ENCODE results near the gene GALNT9. TPM values are rescaled to one million over a fixed set of nuclear protein-coding genes. Genes with fewer than 3 reads are reported as not detected.
"Not testable (repeated sequence)": the region's sequence is repeated elsewhere in the genome, so short reads cannot be mapped to it uniquely, and the experiment has no call there.

GALNT9 gene
- total RNA-seq, 1 donor from 2014 or later: not detected

DNA sequence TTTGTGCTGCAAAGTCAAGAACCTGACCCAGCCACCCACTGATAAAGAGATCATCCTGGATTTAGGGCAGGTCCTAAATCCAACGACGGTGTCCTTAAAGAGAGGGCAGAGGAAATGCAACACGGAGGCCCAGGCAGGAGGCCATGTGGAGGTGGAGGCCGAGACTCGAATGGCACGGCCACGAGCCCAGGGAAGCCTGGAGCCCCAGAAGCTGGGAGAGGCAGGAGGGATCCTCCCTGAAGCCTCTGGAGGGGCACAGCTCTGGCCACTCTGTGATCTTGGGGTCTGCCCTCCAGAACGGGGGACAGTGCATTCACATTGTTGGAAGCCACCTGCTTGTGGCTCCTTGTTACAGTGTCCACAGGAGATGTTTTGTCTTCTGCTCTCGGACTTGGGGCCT lies 63.0 kb downstream of the GALNT9 start:
- H3K27me3 ChIP-seq (ENCODE audit: low read depth): peaks cover 94% of the 10 kb centered on the region
- TF ChIP-seq, protein P1, sequence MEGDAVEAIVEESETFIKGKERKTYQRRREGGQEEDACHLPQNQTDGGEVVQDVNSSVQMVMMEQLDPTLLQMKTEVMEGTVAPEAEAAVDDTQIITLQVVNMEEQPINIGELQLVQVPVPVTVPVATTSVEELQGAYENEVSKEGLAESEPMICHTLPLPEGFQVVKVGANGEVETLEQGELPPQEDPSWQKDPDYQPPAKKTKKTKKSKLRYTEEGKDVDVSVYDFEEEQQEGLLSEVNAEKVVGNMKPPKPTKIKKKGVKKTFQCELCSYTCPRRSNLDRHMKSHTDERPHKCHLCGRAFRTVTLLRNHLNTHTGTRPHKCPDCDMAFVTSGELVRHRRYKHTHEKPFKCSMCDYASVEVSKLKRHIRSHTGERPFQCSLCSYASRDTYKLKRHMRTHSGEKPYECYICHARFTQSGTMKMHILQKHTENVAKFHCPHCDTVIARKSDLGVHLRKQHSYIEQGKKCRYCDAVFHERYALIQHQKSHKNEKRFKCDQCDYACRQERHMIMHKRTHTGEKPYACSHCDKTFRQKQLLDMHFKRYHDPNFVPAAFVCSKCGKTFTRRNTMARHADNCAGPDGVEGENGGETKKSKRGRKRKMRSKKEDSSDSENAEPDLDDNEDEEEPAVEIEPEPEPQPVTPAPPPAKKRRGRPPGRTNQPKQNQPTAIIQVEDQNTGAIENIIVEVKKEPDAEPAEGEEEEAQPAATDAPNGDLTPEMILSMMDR (IDR thresholded peaks at IDR 0.05; ENCODE audit: borderline replicate concordance): no peak
- H3K4me3 ChIP-seq: no peak overlapping the region
- no peaks in the 10 kb centered on the region for H3K9me3 ChIP-seq (replicated peaks)
- intact Hi-C loops (cut with micrococcal nuclease): no loop called here
- H3K36me3 ChIP-seq: no peaks in the 10 kb centered on the region
- no peak for DNase-seq
- no peaks in the 10 kb centered on the region for H3K4me1 ChIP-seq
- H3K27ac ChIP-seq (replicated peaks): no peak overlapping the region

DNA sequence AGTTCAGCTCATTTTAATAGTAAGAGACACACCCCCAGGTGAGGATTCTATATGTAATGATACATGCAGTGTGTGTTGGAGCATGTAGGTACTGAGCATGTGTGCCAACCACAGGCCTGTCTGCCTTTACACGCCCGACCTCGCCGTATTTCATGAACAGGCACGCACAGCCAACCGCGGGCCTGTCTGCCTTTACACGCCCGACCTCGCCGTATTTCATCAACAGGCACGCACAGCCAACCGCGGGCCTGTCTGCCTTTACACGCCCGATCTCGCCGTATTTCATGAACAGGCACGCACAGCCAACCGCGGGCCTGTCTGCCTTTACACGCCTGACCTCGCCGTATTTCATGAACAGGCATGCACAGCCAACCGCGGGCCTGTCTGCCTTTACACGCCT lies 63.6 kb downstream of the GALNT9 start:
- H3K27ac ChIP-seq (replicated peaks); H3K9me3 ChIP-seq (replicated peaks); H3K4me3 ChIP-seq; DNase-seq; intact Hi-C loops (cut with micrococcal nuclease); H3K36me3 ChIP-seq; H3K4me1 ChIP-seq: not testable (repeated sequence)
- H3K27me3 ChIP-seq (ENCODE audit: low read depth): peaks cover 94% of the 10 kb centered on the region

DNA sequence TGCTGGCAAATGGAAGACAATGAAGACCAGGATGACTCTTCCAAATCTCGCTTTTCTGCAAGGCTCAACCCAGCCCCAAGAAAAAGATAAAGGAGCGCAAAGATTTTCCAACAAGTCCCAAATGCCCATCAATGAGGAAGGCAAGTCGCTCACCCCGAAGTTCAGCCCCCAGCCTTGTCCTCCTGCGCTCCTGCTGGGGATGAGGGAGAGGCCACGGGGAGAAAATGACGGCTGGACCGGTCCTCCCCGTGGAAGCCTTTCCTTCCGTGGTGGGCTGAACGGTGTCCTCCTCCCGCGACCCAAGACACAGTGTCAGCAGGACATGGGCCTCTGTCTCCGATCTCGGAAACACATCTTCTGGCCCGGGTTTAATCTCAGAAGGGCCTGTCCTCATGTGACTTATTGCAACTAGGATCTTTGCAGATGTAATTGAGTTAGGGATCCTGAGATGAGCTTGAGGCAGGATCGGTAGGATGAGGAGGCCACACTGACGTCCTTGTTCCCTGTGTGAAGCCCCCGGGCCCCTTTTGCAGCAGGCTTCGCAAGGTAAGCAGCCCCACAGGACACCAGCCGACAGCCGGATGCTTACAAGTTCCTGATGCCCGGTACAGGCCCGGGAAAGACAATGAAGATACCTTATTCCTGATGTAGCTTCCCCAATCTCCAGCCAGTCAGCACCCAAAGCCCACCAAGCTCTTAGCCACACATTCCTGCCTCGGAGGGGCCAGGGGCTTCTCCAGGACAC lies 64.2 kb downstream of the GALNT9 start:
- H3K27me3 ChIP-seq (ENCODE audit: low read depth): peaks cover 94% of the 10 kb centered on the region
- no peak overlapping the region for H3K4me3 ChIP-seq
- H3K27ac ChIP-seq (replicated peaks): no peak overlapping the region
- H3K36me3 ChIP-seq: no peaks in the 10 kb centered on the region
- intact Hi-C loops (cut with micrococcal nuclease): no loop called here
- no peaks in the 10 kb centered on the region for H3K9me3 ChIP-seq (replicated peaks)
- no peaks in the 10 kb centered on the region for H3K4me1 ChIP-seq
- TF ChIP-seq, protein P1 (IDR thresholded peaks at IDR 0.05; ENCODE audit: borderline replicate concordance): no peak
- DNase-seq: no peak

DNA sequence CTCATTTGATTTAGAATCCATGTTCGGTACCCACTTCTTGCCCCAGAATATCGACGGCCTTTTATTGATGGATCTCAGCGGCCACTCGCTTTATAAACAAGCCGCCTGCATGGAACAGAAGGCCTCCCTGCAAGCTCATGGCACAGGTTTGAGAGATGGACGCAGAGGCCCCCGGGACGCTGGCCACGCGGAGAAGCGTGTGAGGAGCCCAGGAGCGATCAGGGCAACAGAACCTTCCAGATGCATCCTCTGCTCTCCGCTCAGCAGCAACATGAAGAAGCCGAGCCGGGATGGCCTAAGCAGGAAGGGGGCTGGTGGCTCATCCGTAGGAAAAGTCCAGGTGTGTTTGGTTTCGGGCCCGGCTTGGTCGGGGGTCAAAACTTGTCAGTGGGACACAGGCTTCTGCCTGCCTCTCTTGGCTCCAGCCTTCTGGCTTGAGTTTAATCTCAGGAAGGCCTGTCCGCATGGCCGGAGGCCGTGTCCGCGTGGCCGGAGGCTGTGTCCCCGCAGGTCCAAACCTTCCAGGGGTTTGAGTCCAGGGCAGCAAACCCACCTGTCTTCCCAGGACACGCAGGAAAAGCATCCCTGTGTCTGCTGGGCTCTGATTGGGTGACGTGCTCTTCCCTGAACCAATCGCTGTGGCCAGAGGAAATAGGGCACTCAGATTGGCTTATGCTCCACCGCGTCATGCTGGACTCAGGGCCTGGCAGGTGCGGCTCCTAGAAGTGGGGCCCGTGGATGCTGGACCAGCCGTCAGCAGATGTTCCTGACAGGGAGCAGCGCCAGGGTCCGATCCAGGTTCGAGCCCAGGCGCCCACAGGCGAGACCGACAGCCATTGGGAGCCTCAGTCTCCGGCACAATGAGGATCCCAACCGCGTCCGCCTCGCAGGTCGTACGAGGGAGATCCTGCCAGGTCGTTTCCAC lies 65.0 kb downstream of the GALNT9 start:
- DNase-seq: no peak
- Histone ChIP-seq H3K27me3 (ENCODE audit: low read depth) (peaks cover 95% of the 10 kb centered on the region), H3K27ac (replicated peaks) (no peak overlapping the region), H3K4me3 (no peak overlapping the region), H3K9me3 (replicated peaks) (no peaks in the 10 kb centered on the region), H3K36me3 (no peaks in the 10 kb centered on the region), H3K4me1 (no peaks in the 10 kb centered on the region)
- intact Hi-C loops (cut with micrococcal nuclease): no loop called here
- TF ChIP-seq, protein P1 (IDR thresholded peaks at IDR 0.05; ENCODE audit: borderline replicate concordance): no peak

DNA sequence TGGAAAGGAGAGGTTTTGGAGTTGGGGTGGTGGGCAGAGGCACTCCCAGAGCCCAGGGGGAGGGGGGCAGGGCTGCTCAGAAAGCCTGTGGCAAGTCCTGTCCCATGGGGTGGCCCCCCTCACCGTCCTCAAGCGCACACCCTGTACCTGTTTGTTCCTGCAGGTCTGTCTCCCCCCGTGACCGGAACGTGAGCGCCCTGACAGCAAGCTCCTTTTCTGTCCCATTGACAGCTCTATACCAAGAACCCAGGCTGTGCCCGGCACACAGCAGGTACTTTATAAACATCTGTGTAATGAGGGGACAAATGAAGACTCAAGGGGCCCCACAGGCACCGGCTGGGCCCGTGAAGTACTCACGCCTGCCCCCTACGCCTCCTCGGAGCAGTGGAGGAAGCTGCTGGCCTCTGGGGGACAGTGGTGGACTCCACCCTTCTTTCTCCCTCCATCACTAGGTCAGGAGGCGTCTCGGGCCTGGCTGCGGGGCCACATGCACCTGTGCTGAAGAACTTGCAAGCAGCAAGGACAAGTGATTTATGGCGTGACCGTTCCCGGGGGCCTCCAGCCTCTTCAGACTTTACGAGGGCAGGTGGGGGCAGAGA lies 65.8 kb downstream of the GALNT9 start:
- TF ChIP-seq, protein P1 (IDR thresholded peaks at IDR 0.05; ENCODE audit: borderline replicate concordance): no peak
- peaks cover 95% of the 10 kb centered on the region for H3K27me3 ChIP-seq (ENCODE audit: low read depth)
- DNase-seq: no peak

More for the DNA sequence above, 65.8 kb downstream of the GALNT9 start:
- Histone ChIP-seq H3K36me3 (no peaks in the 10 kb centered on the region), H3K9me3 (replicated peaks) (no peaks in the 10 kb centered on the region), H3K4me1 (no peaks in the 10 kb centered on the region), H3K4me3 (no peak overlapping the region), H3K27ac (replicated peaks) (no peak overlapping the region)
- intact Hi-C loops (cut with micrococcal nuclease): no loop called here

Measured in left ventricle myocardium inferior (tissue), 1 donor.